WERI-Rb-1 (cell line): ENCODE data around the gene NDUFAF2.

Experiments used
- DNase-seq: peaks from one replicate; pipeline ENCODE4 v3.0.0-alpha.2; 2020
- H3K27ac ChIP-seq: fragments of 250-450 bp; sonication (Bioruptor Pico); 2 replicates; pipeline ENCODE4 v1.5.1; 2020; ENCODE audit warnings: mild to moderate bottlenecking, moderate library complexity
- H3K27me3 ChIP-seq: fragments of 250-450 bp; sonication (Bioruptor Pico); 2 replicates; pipeline ENCODE4 v1.5.1; 2021; ENCODE audit warnings: mild to moderate bottlenecking, low read depth, moderate library complexity; ENCODE audit not compliant: insufficient read depth, severe bottlenecking
- H3K36me3 ChIP-seq: fragments of 250-450 bp; sonication (Bioruptor Pico); 2 replicates; pipeline ENCODE4 v1.5.1; 2020; ENCODE audit warnings: mild to moderate bottlenecking, moderate library complexity
- H3K4me3 ChIP-seq: 2 replicates; pipeline ENCODE4 v1.5.1; 2011; ENCODE audit warnings: low read depth, mild to moderate bottlenecking, control low read depth, low read length
- H3K9me3 ChIP-seq: fragments of 250-450 bp; sonication (Bioruptor Pico); 2 replicates; pipeline ENCODE4 v1.5.1; 2021; ENCODE audit warnings: mild to moderate bottlenecking, moderate library complexity; ENCODE audit not compliant: severe bottlenecking
- TF ChIP-seq, protein P1 (sequence below): IDR thresholded peaks from 2 replicates; pipeline ENCODE4 v1.5.1; 2011; ENCODE audit warnings: low read depth, mild to moderate bottlenecking, control low read depth, inconsistent platforms, low read length

NDUFAF2 gene

DNA sequence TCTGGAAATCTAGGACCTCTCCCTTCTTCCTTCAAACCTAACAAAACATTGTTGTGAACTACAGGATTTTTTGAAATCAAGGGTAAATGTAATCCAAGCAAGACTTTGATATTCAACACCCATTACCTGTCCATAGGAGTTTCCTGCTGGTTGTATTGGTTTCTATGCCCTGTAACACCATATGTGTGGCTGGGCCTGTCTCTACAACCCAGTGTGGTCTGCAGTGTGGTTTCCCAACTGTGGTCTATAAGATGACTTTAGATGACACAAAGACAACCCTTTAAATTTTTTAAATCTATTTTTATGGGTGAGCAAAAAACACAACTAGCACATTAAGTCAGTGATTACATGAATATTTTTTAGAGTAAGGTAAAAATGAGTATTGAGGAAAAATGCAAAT, 124.1 kb downstream of the NDUFAF2 start:
- TF ChIP-seq, protein P1, sequence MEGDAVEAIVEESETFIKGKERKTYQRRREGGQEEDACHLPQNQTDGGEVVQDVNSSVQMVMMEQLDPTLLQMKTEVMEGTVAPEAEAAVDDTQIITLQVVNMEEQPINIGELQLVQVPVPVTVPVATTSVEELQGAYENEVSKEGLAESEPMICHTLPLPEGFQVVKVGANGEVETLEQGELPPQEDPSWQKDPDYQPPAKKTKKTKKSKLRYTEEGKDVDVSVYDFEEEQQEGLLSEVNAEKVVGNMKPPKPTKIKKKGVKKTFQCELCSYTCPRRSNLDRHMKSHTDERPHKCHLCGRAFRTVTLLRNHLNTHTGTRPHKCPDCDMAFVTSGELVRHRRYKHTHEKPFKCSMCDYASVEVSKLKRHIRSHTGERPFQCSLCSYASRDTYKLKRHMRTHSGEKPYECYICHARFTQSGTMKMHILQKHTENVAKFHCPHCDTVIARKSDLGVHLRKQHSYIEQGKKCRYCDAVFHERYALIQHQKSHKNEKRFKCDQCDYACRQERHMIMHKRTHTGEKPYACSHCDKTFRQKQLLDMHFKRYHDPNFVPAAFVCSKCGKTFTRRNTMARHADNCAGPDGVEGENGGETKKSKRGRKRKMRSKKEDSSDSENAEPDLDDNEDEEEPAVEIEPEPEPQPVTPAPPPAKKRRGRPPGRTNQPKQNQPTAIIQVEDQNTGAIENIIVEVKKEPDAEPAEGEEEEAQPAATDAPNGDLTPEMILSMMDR: no peak
- Histone ChIP-seq H3K36me3 (peaks cover 5% of the 10 kb centered on the region), H3K4me3 (no peak overlapping the region), H3K9me3 (no peaks in the 10 kb centered on the region), H3K27ac (no peak overlapping the region), H3K27me3 (no peaks in the 10 kb centered on the region)
- no peak for DNase-seq

GRCh38 chr5:61071526-61071925, 126.5 kb downstream of the NDUFAF2 start:
- Histone ChIP-seq H3K36me3 (peaks cover 5% of the 10 kb centered on the region), H3K9me3 (no peaks in the 10 kb centered on the region), H3K27ac (no peak overlapping the region), H3K4me3 (no peak overlapping the region), H3K27me3 (no peaks in the 10 kb centered on the region)
- TF ChIP-seq, protein P1: no peak
- no peak for DNase-seq

- no peak for DNase-seq
These were observed 131.6 kb downstream of the NDUFAF2 start for GRCh38 chr5:61076626-61077025.

DNA sequence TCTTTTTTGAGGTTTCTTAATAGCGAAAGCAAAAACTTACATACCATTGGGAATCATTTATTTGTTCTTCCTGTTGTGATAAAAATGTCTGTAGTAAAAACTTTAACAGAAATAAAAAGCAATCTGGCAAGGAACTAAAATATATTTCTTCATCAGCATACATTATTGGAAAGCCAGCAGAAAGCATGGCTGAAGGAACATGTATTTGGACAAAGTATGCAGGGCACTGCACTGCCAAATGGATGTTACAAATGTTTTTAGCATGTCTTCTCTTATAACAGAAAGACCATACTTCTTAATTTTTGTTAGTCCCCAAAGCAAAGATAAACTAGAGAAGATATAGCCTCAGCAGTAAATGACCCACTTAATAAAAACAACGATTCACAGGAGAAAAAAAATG, 136.7 kb downstream of the NDUFAF2 start:
- H3K9me3 ChIP-seq: no peaks in the 10 kb centered on the region
- no peak overlapping the region for H3K4me3 ChIP-seq
- H3K27me3 ChIP-seq: no peaks in the 10 kb centered on the region
- H3K36me3 ChIP-seq: no peaks in the 10 kb centered on the region
- no peak overlapping the region for H3K27ac ChIP-seq
- TF ChIP-seq, protein P1: no peak
- no peak for DNase-seq

More at GRCh38 chr5:61076626-61077025, 131.6 kb downstream of the NDUFAF2 start:
- H3K4me3 ChIP-seq: no peak overlapping the region
- TF ChIP-seq, protein P1: no peak
- no peaks in the 10 kb centered on the region for H3K9me3 ChIP-seq
- no peaks in the 10 kb centered on the region for H3K27me3 ChIP-seq
- peaks cover 5% of the 10 kb centered on the region for H3K36me3 ChIP-seq
- H3K27ac ChIP-seq: no peak overlapping the region

DNA sequence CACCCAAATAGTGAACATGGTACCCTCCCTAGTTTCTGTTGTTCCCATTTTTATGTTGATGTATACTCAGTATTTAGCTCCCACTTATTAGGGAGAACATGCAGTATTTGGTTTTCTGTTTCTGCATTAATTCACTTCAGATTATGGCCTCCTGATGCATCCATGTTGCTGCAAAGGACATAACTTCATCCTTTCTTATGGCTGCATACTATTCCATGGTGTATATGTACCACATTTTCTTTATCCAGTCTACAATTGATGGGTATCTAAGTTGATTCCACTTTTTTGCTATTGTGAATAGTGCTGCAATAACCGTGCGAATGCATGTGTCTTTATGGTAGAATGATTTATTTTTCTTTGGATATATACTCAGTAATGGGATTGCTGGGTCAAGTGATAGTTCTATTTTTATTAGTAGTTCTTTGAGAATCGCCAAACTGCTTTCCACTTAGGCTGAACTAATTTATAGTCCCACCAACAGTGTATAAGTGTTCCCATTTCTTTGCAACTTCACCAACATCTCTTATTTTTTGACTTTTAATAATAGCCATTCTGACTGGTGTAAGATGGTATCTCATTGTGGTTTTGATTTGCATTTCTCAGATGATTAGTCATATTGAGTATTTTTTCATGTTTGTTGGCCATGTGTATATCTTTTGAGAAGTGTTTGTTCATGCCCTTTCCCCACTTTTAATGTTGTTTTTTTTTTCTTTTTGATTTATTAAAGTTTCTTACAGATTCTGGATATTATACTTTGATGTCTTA, 137.7 kb downstream of the NDUFAF2 start:
- H3K36me3 ChIP-seq: no peaks in the 10 kb centered on the region
- H3K27me3 ChIP-seq: no peaks in the 10 kb centered on the region
- H3K4me3 ChIP-seq: no peak overlapping the region
- no peaks in the 10 kb centered on the region for H3K9me3 ChIP-seq
- no peak overlapping the region for H3K27ac ChIP-seq
- DNase-seq: no peak
- TF ChIP-seq, protein P1: no peak

DNA sequence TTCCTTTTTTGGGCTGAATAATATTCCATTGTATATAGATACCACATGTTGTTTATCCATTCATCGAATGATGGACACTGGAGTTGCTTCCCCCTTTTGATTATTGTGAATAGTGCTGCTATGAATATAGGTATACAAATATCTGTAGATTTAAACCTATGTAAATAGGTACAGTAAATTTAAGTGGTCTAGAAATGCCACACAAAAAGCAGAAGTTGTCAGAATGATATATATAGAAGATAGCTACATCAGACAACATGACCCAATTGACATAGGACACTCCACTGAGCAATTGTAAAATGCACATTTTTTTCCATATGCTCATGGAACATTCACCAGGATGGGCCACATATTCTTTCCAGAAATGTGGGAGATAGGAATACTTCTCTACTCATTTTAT, 139.7 kb downstream of the NDUFAF2 start:
- no peak for DNase-seq
- TF ChIP-seq, protein P1: no peak
- H3K9me3 ChIP-seq: no peaks in the 10 kb centered on the region
- H3K4me3 ChIP-seq: no peak overlapping the region
- H3K27ac ChIP-seq: no peak overlapping the region
- no peaks in the 10 kb centered on the region for H3K36me3 ChIP-seq
- no peaks in the 10 kb centered on the region for H3K27me3 ChIP-seq
